Islet of Langerhans (tissue), 1 donor: ENCODE data around the gene MT1B.

ENCODE experiments used
- FAIRE-seq: peaks from one replicate; lab custom pipeline; 2011; peaks lifted over from hg19 to GRCh38; lab: Jason Lieb, UNC

The MT1B gene

DNA sequence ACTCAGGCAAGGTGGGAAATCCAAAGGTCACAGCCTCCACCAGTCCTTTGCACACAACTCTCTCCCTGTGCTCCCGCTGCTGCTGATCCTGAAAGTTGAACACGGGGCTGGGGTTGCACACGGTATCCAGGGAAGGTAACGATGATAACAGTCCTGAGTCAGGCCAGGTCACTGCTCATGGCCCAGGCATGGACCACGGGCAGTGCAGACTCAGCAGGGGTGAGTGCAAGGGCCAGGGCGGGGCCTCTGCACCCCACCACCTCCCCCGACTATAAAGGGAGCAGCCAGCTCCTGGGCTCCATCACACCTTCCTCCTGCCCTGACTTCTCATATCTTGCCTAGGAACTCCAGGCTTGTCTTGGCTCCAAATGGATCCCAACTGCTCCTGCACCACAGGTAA, at the start of gene MT1B:
Gene MT1B (plus strand): TSS at position 301 of the 400 bp plus-strand sequence. CDS start 68 bp downstream, at position 369.
- FAIRE-seq = no peak

DNA sequence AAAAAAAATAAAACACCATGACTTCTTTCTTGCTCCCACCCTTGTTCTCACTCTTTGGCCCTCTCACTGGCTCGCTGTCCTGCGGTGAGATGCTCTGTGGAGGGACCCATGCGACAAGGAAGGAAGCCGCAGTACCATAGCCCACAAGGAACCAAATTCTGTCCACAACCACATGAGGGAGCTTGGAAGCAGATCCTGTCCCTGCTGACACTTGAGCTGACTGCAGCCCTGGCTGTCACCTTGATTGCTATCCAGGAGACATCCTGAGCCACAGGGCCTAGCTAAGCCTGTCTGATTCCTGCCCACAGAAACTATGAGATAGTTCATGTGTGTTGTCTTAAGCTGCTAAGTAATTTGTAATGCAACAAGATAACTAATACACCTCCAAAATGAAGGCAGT, 48.1 kb upstream of the MT1B start:
- FAIRE-seq = no peak

DNA sequence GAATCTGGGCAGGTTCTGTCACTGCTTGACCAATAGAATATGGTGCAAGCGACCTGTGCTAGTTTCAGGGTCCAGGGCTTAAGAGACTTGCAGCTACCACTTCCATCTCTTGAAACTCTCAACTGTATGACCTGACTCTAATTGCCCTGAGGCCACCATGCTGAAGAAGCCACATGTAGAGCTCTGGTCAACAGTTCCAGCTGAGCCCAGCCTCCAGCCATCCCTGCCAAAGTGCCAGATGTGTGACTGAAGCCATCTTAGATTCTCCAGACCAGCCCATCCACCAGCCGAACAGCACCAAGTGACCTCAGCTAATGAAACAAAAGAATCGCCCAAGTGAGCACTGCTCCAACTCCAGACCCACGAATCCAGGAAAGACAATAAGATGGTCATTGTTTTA, 46.7 kb upstream of the MT1B start:
- no peak for FAIRE-seq

DNA sequence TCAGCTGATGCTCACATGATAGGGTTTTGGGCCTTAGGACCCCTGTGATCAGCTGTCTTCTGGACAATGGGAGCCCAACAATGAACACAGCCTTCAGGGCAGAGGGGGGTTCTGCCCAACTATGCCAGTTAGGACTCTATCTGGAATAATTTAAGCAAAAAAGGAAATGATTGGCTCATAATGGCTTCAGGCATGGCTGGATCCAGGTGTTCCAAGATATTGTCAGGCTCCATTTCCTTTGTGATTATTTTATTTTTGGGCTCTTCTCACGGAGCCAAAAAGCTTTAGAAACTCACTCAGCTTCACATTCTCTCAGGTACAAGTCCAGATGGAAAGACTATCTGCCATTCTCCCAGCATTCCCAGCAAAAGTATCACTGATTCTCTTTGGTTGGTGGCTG, 46.2 kb upstream of the MT1B start:
- FAIRE-seq = no peak

DNA sequence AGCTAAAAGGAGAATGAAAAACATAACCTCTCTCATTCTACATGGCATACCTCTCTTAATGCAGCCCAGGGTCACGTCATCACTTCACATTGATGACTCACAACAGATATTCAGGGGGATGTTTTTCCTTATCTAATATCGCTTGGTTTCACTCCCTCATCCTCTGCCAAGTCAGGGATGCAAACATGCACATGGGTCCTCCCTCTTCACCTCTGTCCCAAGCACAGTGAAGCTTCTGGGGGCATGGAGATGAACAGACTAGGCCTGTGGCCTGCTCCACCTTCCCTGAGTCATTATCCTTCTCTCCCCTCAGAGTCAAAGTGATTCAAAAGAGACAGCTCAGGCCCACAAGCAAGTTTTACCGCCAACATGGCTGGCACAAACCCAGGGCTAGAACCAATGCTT, 45.6 kb upstream of the MT1B start:
- no peak for FAIRE-seq

DNA sequence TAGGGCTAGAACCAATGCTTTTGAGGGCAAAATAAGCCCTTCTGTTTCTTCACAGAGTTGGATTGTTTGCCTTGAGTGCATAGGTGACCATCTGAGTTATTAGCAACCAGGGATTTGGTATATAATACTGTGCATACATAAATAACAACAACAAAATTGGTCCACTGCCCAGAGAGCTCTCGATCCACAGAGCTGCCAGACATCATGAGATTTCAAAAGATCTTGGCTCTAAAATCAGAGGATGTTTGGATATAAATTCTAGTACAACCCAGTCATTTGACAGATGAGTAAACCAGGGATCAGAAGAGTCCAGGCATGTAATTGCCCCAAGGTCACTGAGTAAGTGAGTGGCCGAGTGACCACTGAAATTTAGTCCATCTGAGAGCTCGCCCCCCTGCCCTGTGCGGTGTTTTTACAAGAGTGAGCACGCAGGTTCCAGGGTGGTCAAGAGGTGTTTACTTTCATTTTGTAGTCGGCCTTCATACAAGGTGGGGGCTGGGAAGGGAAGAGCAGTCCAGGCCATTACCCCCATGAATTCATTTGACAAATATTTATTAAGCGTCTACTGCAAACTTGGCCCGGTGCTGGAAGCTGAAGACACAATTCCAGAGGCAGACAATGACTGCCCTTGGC, 45.1 kb upstream of the MT1B start:
- no peak for FAIRE-seq

DNA sequence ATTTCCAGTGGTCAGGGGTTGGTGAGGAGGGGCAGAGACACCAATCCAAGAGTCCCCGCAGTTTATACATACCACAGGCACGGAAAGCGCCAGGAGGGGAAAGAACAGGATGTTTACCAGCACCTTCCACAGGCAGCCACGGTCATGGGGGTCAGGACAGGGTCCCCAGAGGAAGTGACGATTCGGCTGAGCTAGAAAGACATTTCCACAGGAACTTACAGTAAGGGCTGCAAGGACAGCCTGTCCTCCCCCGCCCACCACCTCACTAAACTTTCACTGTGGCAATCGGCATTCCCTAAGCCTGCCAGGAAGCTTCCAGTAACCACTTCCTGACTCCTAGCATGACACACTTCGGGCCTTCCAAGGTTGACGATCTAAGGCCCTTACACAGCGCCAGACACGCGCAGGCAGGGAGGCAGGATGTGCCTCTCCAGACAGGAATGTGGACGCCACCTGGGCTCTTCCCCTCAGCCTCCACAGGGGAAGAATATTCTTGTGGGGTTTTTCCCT, 44.5 kb upstream of the MT1B start:
- no peak for FAIRE-seq

DNA sequence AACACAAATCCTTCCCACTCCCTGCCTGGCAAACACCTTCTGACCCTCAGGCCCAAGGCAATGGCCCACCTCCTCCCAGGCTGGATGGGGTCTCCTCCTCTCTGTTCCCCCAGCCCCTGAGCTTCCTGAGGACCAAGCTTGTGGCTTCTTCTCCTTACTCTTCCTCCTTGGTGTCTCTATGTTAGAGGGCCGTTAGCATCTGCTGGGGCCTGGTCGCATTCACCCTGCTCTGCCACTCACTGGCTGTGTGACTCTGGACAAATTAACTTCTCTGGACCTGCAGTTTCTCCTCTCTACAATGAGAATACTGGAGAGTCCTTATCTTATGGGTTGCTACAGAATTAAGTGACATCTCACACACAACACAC, 44.0 kb upstream of the MT1B start:
- no peak for FAIRE-seq

DNA sequence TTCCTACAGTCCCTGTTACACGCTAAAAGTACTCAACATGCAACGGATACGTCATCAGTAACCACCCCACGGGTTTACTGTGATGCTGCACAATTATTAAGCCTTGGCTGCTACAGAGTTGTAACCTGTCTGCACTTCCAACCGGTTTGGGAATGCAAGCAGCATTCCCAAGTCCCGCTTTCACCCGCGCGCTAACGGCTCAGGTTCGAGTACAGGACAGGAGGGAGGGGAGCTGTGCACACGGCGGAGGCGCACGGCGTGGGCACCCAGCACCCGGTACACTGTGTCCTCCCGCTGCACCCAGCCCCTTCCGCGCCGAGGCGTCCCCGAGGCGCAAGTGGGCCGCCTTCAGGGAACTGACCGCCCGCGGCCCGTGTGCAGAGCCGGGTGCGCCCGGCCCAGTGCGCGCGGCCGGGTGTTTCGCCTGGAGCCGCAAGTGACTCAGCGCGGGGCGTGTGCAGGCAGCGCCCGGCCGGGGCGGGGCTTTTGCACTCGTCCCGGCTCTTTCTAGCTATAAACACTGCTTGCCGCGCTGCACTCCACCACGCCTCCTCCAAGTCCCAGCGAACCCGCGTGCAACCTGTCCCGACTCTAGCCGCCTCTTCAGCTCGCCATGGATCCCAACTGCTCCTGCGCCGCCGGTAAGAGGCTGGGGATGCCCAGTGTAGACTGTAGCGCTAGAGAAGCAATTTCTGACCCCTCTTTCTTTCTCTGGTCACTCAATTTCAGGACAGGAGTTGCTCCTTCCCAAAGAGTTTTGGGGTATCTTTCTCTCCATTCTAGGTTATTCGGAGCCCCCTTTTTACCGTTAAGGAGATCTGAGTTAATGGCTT, 43.4 kb upstream of the MT1B start, which contains the start of gene MT2A:
Gene MT2A (plus strand): TSS at position 542 of the 833 bp plus-strand sequence. CDS start 72 bp downstream, at position 614.
- no peak for FAIRE-seq

DNA sequence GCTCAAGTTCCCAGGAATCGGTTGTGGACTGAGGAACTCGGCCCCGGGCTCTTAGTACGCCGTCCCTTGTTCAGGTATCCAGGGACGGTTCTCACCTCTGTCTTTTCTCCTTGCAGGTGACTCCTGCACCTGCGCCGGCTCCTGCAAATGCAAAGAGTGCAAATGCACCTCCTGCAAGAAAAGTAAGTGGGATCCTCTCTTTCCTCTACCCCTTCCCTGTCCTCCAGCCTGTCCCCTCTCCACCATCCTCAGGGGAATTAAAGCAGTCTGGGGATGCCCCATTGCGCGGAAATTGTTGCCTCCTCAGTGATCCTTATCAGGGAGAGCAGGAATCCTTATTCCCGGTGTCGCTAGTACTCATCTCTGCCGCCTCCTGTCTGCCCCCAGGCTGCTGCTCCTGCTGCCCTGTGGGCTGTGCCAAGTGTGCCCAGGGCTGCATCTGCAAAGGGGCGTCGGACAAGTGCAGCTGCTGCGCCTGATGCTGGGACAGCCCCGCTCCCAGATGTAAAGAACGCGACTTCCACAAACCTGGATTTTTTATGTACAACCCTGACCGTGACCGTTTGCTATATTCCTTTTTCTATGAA, 42.7 kb upstream of the MT1B start:
- no peak for FAIRE-seq

DNA sequence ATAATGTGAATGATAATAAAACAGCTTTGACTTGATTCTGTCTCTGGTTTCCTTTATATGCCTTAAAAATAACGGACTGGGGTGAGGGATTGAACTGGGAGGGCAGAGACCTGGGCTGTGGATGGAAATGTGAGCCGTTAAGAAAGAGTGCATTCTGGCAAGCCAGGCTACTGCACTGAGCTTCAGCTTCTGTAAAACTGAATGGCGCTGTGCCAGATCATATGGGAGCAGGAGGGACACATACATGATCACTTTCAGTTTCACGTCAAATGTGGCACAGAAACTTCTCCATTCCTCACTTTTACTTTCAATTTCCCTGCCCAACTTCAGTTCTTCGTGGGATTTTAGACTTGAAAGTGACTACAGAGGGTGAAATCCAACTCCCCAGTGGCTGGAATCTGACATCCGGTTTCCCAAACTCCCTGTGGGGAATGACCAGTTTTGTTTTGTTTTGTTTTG, 42.2 kb upstream of the MT1B start:
- no peak for FAIRE-seq

DNA sequence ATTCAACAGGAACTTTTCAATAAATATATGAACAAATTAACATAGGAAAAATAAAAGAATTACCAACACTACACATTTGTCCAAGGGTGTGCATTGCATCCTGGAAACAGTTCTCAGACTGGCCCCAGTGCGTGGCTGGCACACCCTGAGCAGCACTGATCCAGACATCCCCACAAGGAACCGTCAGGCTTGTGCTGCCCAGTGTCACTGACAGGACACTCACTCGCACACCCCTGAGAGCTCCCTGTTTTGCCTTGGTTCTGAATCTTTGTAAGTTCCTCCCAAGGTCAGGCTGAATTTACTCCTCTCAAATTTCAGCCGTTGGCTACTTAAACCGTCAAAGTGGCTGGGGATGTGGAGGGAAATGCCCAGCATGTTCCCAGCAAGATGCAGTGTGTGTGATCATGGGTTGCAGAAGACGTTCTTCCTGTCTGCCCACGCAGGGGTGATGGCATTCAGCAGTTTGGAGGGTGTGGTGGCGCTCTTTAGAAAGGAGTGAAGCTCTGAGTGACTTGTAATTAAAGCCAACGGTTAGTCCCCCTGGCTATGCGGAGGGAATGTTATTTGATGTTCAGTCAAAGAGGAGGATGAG, 41.6 kb upstream of the MT1B start:
- FAIRE-seq = no peak

DNA sequence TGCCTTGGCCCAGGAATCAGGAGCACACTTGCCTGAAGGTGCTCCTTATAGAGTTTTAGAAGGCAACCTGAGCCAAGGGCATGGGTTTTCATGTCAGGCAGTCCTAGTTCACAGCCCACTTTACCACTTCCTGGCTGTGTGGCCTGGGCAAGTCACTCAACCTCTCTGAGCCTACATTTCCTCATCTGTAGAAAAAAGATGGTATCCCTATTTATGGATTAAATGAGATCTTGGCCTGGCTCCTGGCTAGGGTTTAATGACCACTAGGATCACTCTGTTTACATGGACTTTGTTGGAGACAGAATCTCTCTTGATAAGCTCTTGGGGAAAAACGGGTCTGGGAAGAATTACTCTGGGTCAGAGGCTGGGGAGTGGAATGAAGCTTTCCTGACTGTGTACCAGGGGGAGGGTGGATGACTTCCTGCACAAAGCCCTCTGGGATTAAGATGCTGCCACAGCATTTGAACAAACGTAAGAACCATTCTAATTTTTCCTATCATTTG, 41.0 kb upstream of the MT1B start:
- FAIRE-seq = no peak

DNA sequence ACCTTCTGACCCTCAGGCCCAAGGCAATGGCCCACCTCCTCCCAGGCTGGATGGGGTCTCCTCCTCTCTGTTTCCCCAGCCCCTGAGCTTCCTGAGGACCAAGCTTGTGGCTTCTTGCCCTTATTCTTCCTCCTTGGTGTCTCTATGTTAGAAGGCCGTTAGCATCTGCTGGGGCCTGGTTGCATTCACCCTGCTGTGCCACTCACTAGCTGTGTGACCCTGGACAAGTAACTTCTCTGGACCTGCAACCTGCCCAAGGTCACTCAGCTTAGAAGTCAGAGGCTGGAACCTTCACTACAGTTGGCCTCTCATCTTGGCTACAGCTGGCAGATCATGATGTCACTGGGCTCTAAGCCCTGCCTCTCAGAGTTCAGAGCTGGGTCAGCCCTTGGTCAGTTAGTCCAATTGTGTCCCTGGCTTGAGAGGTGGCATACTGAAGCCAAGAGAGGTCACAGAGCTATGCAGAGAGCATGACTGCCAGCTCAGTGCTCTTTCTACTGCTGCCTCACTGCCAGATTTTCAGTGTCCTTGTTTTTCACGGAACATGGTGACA, 40.3 kb upstream of the MT1B start:
- no peak for FAIRE-seq

DNA sequence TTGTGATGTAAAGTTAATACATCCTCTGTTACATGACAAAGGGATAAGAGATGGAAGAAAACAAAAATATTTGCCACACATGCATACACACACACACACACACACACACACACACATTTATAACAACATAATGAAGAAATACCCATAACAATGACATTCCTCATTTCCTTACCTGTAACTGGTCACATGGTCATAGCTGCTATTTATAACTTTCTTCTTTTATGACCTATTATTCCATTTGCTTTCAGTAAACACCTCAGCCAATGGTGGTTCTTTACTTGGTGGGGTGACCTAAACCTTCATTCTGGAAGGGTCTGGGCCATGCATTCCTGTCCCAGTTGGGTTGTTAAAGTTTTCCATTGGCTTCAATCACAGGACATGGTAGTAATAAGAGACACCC, 38.0 kb upstream of the MT1B start:
- FAIRE-seq = no peak

DNA sequence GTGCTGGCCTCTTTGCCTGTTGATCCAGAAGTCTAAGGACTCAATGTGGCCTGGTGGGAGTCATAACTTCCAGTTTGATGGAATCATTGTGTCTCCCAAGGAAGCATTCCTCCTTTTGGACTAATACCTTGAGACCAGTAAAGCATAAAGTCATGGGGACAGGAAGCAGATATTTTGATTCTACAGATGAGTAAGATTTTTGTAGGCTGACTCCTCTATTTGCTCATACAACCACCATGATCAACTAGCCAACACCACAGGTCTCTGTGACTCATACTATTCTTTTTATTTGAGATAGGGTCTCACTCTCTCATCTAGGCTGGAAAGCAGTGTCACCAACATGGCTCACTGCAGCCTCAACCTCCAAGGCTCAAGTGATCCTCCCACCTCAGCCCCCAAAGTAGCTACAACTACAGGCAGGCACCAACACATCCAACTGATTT, 37.1 kb upstream of the MT1B start:
- FAIRE-seq = no peak

DNA sequence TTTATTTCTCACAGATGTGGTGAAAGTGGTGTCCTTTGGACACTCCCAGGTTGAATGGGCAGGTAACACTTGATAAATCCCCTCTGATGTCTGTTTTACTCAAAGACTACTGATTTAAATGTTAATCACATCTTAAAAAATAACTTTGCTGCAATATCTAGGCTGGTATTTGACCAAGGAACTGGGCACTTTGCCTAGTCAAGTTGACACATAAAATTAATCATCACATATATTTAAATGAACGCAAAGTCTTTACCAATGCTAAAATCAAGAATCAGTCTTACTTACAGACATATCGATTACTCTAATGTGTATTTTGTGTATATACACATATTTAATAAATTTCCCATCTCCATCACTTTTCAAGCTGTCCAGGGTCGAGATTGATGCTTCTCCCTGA, 36.3 kb upstream of the MT1B start:
- FAIRE-seq = no peak

DNA sequence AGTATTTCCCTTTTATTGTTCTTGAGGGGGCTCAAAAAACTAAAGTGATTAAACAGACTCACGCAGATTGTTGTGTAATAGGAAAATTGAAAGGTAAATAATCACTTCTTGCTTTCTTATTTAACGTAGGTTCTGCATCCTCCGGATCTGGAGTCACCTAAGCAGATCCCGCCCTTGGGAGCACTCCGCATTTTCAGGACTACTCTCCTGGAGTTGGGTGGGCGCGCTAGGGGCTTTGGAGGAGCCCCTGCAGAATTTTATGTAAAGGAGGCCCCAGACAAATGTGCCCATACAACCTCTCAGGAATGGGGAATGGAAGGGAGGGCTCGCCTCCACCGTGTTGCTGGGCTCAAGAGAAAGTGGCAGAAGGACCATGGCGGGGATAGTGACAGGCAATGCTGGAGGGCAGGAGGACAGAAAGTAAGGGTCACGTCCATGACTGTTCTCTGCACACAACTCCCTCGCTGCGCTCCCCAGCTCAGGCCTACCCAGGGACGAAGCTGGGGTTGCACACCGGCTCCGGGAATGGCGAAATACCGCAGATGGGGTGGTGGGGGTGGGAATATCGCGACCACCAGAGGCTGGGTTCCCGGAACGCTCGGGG, 35.0 kb upstream of the MT1B start:
- no peak for FAIRE-seq

DNA sequence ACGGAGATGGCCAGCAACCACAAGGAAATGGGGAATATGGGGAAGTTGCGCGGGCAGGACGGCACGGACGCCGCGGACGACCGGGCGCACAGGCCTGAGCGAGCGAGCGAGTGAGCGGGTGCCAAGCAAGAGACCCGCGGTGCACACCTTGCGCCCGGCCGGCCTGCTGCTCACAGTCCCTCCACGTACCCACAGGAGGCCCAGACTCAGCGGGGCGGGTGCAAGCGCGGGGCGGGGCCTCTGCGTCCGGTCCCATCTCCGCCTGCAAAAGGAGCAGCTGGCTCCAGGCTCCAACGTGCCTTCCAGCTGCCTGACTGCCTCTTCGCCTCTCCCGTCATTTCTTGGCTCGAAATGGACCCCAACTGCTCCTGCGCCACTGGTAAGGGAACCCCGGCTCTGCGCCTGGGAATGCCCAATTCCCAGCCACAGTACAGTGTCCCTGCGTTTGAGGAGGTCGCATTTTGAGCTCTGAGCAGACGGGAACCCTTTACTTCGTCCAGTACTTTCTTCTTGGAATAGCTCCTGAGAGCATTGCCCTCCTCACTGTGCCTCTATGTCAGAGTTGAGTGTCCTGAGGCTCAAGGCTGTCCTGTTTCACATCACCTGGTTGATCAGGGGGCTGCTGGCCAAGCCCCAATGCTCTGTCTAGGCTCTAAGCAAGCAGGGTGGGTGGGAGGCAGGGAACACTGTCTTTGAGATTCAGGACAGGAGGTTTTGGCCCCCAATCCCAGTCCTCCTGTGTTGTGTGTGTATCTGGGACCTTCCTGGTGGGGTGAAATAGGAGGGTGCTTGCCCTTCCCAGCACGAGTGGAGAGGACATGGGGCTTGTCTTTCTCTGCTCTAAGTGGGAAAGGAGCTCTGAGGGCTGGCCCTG, 34.2 kb upstream of the MT1B start:
- FAIRE-seq = no peak

DNA sequence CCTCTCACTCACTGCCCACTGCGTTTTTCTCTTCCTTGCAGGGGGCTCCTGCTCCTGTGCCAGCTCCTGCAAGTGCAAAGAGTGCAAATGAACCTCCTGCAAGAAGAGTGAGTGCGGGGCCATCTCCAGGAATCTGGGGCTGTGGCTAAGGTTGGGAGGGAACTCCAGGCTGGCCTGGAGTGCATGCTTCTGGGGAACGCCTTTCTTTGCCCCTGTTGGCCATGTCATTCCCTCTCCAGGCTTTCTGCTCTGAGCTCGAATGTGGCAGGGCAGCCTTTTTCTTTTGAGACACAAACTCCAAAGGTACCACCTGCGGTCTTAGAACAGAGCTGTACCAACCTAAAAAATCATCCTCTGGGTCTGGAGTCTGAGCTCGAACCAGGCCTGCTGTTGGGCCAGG, 33.5 kb upstream of the MT1B start:
- FAIRE-seq = no peak
